SW480 (cell line): ENCODE measurements around the gene MAPRE3.

ENCODE experiments used
- DNase-seq: peaks from one replicate; pipeline ENCODE4 v3.0.0-alpha.2; 2016; ENCODE audit warnings: low spot score

MAPRE3 gene

GRCh38 chr2:27041752-27042151, 71.3 kb downstream of the MAPRE3 start:
- DNase-seq = no peak

- no peak for DNase-seq
Measured at GRCh38 chr2:27042159-27042661, 71.8 kb downstream of the MAPRE3 start.

- no peak for DNase-seq
Measured at GRCh38 chr2:27042985-27043634, 72.7 kb downstream of the MAPRE3 start.

GRCh38 chr2:27049422-27050280, 79.2 kb downstream of the MAPRE3 start:
- no peak for DNase-seq

- DNase-seq = peak; percentile 99
Measured at GRCh38 chr2:27050281-27050995, 80.0 kb downstream of the MAPRE3 start.

- DNase-seq = peak; percentile 96
Measured at GRCh38 chr2:27050996-27051901, 80.8 kb downstream of the MAPRE3 start, which contains the start of gene AGBL5. Gene AGBL5 (plus strand): TSS chr2:27051668. CDS start chr2:27052959, 1,291 bp downstream.

GRCh38 chr2:27051902-27052645, 81.6 kb downstream of the MAPRE3 start:
- DNase-seq = peak; percentile 47

GRCh38 chr2:27053321-27053720, 82.9 kb downstream of the MAPRE3 start:
- no peak for DNase-seq

- DNase-seq = no peak
Measured at GRCh38 chr2:27053776-27054175, 83.3 kb downstream of the MAPRE3 start.

- no peak for DNase-seq
Measured at GRCh38 chr2:27054721-27055120, 84.3 kb downstream of the MAPRE3 start.

- DNase-seq = no peak
Measured at GRCh38 chr2:27057184-27057583, 86.7 kb downstream of the MAPRE3 start.

GRCh38 chr2:27058210-27058609, 87.8 kb downstream of the MAPRE3 start:
- DNase-seq = no peak

GRCh38 chr2:27059141-27059820, 88.8 kb downstream of the MAPRE3 start:
- no peak for DNase-seq

- DNase-seq = no peak
Measured at GRCh38 chr2:27060323-27060722, 89.9 kb downstream of the MAPRE3 start.

GRCh38 chr2:27065128-27065527, 94.7 kb downstream of the MAPRE3 start:
- no peak for DNase-seq

GRCh38 chr2:27067385-27067784, 96.9 kb downstream of the MAPRE3 start:
- no peak for DNase-seq

- DNase-seq = no peak
Measured at GRCh38 chr2:27069436-27069835, 99.0 kb downstream of the MAPRE3 start.

- DNase-seq = no peak
Measured at GRCh38 chr2:27069961-27070618, 99.7 kb downstream of the MAPRE3 start.

GRCh38 chr2:27070653-27071276, 100.3 kb downstream of the MAPRE3 start:
- DNase-seq = no peak
